Renal pelvis (tissue), 4 donors: ENCODE data around the gene PPP1CA. TPM values are rescaled to one million over a fixed set of nuclear protein-coding genes. Genes with fewer than 3 reads are reported as not detected.

Source experiments
- DNase-seq: peaks from one replicate; pipeline ENCODE4 v3.0.0-alpha.2; 2013
- polyA plus RNA-seq, 3 donors: library from polyadenylated mRNA; unstranded; fragments of 120-200 nt; gene quantifications; one replicate each; pipeline ENCODE4 v1.2.1, GENCODE V29; 2013; ENCODE audit not compliant: insufficient read length in 3 of 3

Gene PPP1CA
- polyA plus RNA-seq, 3 donors, result 161 to 179 (median 176) TPM

GRCh38 chr11:67392183-67392715 is 9.4 kb downstream of the PPP1CA start:
- no peak for DNase-seq

DNA sequence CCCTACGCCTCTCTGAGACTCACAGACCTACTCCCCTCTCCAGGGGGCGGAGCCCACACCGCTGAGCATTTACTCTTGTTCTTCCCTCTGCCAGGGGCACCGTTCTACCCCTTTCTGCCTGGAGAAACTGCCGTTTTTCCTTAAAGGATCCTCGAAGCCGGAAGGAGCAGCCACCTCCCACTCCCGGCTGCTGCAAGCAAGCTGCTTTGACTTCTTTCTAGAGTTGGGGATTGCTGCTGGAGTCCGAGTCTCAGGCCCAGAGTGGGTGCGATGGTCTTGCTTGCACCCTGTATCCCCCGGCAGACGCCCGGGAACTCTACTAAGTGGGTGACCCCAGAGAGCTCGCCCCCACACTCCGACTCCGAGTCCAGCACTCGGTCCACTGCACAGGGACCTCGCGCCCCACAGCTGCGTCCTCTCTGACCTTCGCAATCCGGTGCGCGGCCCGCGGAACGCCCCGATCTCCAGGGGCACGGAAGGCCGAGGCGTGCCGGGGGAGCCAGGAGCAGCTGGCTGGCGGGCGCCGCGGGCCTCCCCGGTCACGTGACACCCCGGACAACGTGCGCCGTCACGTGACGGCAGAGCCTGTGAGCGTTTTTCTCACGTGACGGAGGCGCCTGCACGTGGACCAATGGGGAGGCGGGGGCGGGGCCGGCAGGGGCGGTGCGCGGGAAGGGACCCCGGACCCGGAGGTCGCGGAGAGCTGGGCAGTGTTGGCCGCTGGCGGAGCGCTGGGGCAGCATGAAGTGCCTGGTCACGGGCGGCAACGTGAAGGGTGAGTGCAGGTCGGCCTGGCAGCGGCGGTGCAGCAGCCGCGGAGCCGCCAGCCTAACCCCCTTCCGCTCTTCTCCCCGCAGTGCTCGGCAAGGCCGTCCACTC is 10.1 kb downstream of the PPP1CA start, which contains the start of gene RAD9A:
TSS of gene RAD9A (plus strand) at position 683 of the 879 bp plus-strand sequence. CDS start at position 742, 59 bp downstream.
- DNase-seq, result peak; percentile 96

GRCh38 chr11:67390947-67391303 is 10.7 kb downstream of the PPP1CA start:
- DNase-seq, result no peak

DNA sequence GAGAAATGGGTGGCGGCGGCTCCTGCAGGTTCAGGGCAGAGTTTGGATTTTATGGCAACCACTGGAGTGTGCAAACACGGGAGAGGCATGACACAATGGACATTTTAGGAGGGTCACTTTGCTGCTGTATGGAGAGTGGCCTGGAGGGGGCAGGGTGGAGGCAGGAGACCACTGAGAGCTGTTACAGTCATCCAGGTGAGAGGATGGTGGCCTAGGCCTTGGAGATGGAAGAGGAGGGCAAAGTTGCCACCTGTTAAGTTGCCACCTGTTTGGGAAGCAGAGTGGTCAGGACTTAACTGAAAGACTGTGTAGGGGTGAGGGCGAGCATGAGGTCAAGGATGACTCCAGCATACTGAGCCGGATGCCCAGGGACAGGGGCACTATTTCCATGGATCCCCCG is 12.2 kb downstream of the PPP1CA start:
- no peak for DNase-seq

DNA sequence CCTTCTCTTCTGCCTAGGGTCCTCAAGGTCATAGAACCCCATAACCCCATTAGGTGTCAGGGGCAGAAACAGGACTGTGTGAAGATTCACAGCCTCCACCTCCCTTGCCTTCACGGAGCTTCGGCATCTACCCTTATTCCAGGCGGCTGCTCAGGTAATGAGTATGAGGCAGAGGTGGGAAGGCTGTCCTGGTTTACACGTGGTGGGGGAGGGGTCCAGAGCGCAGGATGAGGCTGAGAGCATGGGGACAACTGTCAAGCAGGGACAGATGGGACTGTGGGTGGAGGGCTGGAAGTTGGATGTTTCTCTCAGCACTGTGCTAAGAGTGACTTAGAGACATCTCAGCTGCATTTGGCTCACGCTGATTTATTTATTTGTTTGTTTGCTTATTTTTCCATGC is 14.1 kb downstream of the PPP1CA start:
- no peak for DNase-seq

GRCh38 chr11:67387069-67387468 is 14.6 kb downstream of the PPP1CA start:
- no peak for DNase-seq

GRCh38 chr11:67384851-67385366 is 16.7 kb downstream of the PPP1CA start:
- DNase-seq, result no peak

- no peak for DNase-seq
Measured at GRCh38 chr11:67382276-67383136, 19.2 kb downstream of the PPP1CA start.

DNA sequence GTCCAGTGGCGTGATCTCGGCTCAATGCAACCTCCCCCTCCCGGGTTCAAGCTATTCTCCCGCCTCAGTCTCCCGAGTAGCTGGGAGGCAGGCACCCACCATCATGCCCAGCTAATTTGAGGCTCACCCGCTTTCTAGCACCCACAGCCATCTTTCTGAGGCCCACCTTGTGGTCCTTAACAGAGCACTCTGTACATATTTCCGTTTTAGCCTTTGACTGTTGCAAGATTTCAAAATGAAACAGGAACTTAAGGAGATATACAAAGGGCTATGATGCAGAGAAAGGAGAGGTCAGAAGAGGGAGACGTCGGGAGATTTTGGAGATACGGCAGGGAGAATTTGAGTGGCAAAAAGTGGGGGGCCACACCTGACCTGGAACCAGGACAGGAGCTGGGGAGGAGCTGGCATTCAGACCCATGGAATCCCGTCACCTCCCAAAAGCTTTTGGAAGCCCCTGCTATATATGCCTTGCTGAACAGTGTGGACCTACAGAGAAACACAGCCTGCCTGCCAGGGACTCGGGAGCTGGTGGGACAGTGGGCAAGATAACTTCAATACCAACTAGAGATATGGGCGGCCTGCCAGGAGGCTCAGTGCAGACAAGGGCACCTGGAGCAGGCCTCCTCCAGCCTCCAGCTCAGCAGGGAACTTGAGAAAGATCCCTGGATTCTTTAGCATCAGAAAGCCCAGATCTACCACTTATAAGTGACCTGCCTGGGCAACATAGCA is 20.2 kb downstream of the PPP1CA start:
- no peak for DNase-seq

GRCh38 chr11:67379061-67380058 is 22.3 kb downstream of the PPP1CA start:
- no peak for DNase-seq

- no peak for DNase-seq
Measured at GRCh38 chr11:67378544-67378943, 23.1 kb downstream of the PPP1CA start.

DNA sequence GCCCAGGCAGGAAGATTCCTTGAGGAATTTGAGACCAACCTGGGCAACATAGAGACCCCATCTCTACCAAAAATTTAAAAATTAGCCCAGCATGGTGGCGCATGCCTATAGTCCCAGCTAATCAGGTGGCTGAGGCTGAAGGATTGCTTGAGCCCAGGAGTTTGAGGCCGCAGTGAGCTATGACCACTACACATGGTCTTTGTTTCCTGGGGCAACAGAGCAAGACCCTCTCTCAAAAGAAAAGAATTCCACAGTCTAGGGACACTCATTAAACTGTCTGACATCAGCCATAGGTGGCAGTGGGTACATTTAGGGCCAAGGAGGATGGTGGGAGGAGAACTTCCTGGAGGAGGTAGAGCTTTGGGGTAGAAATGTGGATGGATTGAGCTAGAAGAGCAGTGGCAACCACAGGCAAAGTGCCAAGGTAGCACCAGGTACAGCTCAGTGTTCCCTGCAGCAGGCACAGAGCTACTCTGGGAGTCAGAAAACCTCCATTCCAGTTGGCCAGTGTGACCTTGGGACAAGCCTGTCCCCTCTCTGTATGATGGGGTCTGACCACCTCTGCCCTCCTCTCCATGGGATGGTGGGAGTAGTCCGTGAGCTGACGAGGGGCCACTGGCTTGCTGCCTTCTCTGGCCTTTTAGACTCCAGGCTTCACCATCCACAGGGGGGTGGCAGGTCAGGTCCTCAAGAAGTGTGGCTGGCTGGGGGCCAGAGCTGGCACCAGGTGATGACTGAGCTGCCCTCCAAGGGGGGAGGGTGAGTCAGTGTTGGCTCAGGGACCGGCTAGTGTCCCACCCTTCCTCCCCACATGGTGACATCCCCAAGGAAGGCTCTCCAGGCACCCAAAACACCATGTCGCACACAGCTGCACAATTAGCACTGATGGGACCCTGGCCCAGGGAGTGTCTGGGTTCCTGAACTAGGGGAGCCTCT is 24.5 kb downstream of the PPP1CA start:
- no peak for DNase-seq

GRCh38 chr11:67376063-67376820 is 25.4 kb downstream of the PPP1CA start:
- DNase-seq, result no peak

- no peak for DNase-seq
Measured at GRCh38 chr11:67375320-67376055, 26.2 kb downstream of the PPP1CA start.

GRCh38 chr11:67374571-67375281 is 26.9 kb downstream of the PPP1CA start:
- no peak for DNase-seq

DNA sequence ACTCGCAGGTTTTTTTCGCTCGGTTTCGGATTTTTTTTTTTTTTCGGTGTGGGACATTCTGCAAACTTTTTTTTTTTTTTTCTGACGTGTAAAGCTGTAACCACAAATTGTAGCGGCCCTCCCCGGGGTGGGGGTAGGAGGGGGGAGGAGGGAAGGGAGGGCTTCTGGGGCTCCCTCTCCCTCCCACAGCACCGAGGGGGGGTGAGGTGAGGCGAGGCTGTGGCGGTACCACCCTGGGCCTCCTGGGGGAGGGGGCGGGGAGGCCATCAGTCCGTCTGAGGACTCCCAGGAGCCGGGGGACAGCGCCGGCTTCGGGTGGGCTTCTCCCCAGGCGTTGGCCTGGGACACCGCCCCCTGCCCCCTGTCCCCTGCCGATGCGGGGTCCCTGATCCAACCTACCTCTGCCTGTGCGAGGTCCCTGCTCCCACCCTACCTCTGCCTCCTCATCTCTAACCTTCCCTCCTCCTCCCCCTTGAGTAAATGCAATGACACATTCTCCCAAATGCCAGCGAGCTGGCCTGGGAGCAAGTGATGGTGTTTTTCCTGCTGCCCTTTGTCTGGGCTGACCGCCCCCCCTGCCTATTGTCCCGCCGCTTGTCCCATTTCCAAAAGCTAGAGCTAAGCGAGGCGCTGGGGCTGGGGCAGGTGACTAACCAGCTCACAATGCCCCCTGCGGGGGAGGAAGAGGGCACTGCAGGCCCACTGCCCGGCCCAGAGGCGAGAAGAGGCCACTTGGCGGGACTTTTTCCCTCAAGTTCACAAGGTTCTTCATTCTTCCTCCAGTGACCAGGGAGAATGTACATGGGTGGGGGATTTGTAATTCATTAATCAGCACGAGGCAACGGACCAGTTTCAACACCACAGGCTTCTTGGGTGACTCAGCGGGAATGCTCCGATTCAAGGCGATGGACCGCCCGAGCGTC is 27.7 kb downstream of the PPP1CA start:
- DNase-seq, result peak; percentile 79
